Activated T-helper 1 cell treated with anti-CD3 and anti-CD28 coated beads, Interleukin-12 subunit alpha, Interleukin-12 subunit beta, Interleukin-2, Interleukin-4 antibody, amounts not matched to agents 30 ng/mL and 10 ng/mL and 1 ng/mL, durations not matched to agents 14 hours and 24 hours and 36 hours (primary cell): ENCODE measurements around the gene PHACTR3. TPM values are rescaled to one million over a fixed set of nuclear protein-coding genes. Genes with fewer than 3 reads are reported as not detected.

Experiments
- DNase-seq: peaks from one replicate; pipeline ENCODE4 v3.0.0; 2021; ENCODE audit warnings: low spot score
- H3K27ac Mint-ChIP-seq: one replicate; pipeline ENCODE4 v1.8.0; 2021; ENCODE audit warnings: mild to moderate bottlenecking, mixed read lengths
- H3K27me3 Mint-ChIP-seq: one replicate; pipeline ENCODE4 v1.8.0; 2022; ENCODE audit warnings: mild to moderate bottlenecking, moderate library complexity, mixed read lengths; ENCODE audit not compliant: insufficient read depth
- H3K36me3 Mint-ChIP-seq: one replicate; pipeline ENCODE4 v1.8.0; 2021; ENCODE audit warnings: low read depth, mixed read lengths
- H3K4me1 Mint-ChIP-seq: one replicate; pipeline ENCODE4 v1.8.0; 2021; ENCODE audit warnings: low read depth, mixed read lengths
- H3K4me3 Mint-ChIP-seq: one replicate; pipeline ENCODE4 v1.8.0; 2021; ENCODE audit warnings: mild to moderate bottlenecking, moderate library complexity, mixed read lengths
- H3K9me3 Mint-ChIP-seq: one replicate; pipeline ENCODE4 v1.8.0; 2021; ENCODE audit warnings: mixed read lengths
- intact Hi-C: fragments of 100-400 bp; cut with micrococcal nuclease; formaldehyde crosslinking; loops from one replicate; pipeline ENCODE4 v1.15.1; 2024
- total RNA-seq: library from RNA; stranded (reverse); gene quantifications from 2 replicates; pipeline ENCODE4 v1.2.3, GENCODE V29; 2022

The PHACTR3 gene
- total RNA-seq, 1 donor from 2014 or later: not detected

GRCh38 chr20:59809630-59810448 is 205.5 kb downstream of the PHACTR3 start:
- Mint-ChIP-seq H3K4me1 (no peaks in the 10 kb centered on the region), H3K9me3 (no peaks in the 10 kb centered on the region), H3K27me3 (no peaks in the 10 kb centered on the region), H3K4me3 (no peak overlapping the region), H3K36me3 (no peaks in the 10 kb centered on the region), H3K27ac (no peak overlapping the region)
- no peak for DNase-seq
- intact Hi-C loops: no loop called here

GRCh38 chr20:59810449-59811187 is 206.3 kb downstream of the PHACTR3 start:
- Mint-ChIP-seq H3K27me3 (no peaks in the 10 kb centered on the region), H3K4me3 (no peak overlapping the region), H3K36me3 (no peaks in the 10 kb centered on the region), H3K27ac (no peak overlapping the region), H3K9me3 (no peaks in the 10 kb centered on the region), H3K4me1 (no peaks in the 10 kb centered on the region)
- intact Hi-C loops: no loop called here
- no peak for DNase-seq

GRCh38 chr20:59811681-59812171 is 207.4 kb downstream of the PHACTR3 start:
- no peak for DNase-seq
- H3K4me3 Mint-ChIP-seq: no peak overlapping the region
- no peaks in the 10 kb centered on the region for H3K27me3 Mint-ChIP-seq
- H3K4me1 Mint-ChIP-seq: no peaks in the 10 kb centered on the region
- H3K36me3 Mint-ChIP-seq: no peaks in the 10 kb centered on the region
- no peaks in the 10 kb centered on the region for H3K9me3 Mint-ChIP-seq
- intact Hi-C loops: no loop called here
- H3K27ac Mint-ChIP-seq: no peak overlapping the region

GRCh38 chr20:59812286-59813125 is 208.2 kb downstream of the PHACTR3 start:
- intact Hi-C loops: no loop called here
- Mint-ChIP-seq H3K36me3 (no peaks in the 10 kb centered on the region), H3K27ac (no peak overlapping the region), H3K9me3 (no peaks in the 10 kb centered on the region), H3K4me1 (no peaks in the 10 kb centered on the region), H3K4me3 (no peak overlapping the region), H3K27me3 (no peaks in the 10 kb centered on the region)
- no peak for DNase-seq

GRCh38 chr20:59813126-59813947 is 209.0 kb downstream of the PHACTR3 start:
- Mint-ChIP-seq H3K9me3 (no peaks in the 10 kb centered on the region), H3K36me3 (no peaks in the 10 kb centered on the region), H3K4me1 (no peaks in the 10 kb centered on the region), H3K27ac (no peak overlapping the region), H3K4me3 (no peak overlapping the region), H3K27me3 (no peaks in the 10 kb centered on the region)
- no peak for DNase-seq
- intact Hi-C loops: no loop called here

- no peaks in the 10 kb centered on the region for H3K27me3 Mint-ChIP-seq
- no peak overlapping the region for H3K27ac Mint-ChIP-seq
- no peaks in the 10 kb centered on the region for H3K36me3 Mint-ChIP-seq
- no peak for DNase-seq
- H3K4me1 Mint-ChIP-seq: no peaks in the 10 kb centered on the region
- H3K4me3 Mint-ChIP-seq: no peak overlapping the region
- intact Hi-C loops: no loop called here
- H3K9me3 Mint-ChIP-seq: no peaks in the 10 kb centered on the region
Measured at GRCh38 chr20:59813948-59814839, 209.9 kb downstream of the PHACTR3 start.

- Mint-ChIP-seq H3K9me3 (no peaks in the 10 kb centered on the region), H3K4me3 (no peak overlapping the region), H3K4me1 (no peaks in the 10 kb centered on the region), H3K27ac (no peak overlapping the region), H3K27me3 (no peaks in the 10 kb centered on the region), H3K36me3 (no peaks in the 10 kb centered on the region)
- DNase-seq: no peak
- intact Hi-C loops: no loop called here
Measured at GRCh38 chr20:59814840-59815340, 210.6 kb downstream of the PHACTR3 start.

- intact Hi-C loops: no loop called here
- Mint-ChIP-seq H3K27me3 (no peaks in the 10 kb centered on the region), H3K4me3 (no peak overlapping the region), H3K36me3 (no peaks in the 10 kb centered on the region), H3K4me1 (no peaks in the 10 kb centered on the region), H3K9me3 (no peaks in the 10 kb centered on the region), H3K27ac (no peak overlapping the region)
- no peak for DNase-seq
Measured at GRCh38 chr20:59816146-59816738, 211.9 kb downstream of the PHACTR3 start.

- no peaks in the 10 kb centered on the region for H3K9me3 Mint-ChIP-seq
- no peak overlapping the region for H3K4me3 Mint-ChIP-seq
- no peak for DNase-seq
- no peaks in the 10 kb centered on the region for H3K27me3 Mint-ChIP-seq
- intact Hi-C loops: no loop called here
- no peaks in the 10 kb centered on the region for H3K36me3 Mint-ChIP-seq
- no peak overlapping the region for H3K27ac Mint-ChIP-seq
- no peaks in the 10 kb centered on the region for H3K4me1 Mint-ChIP-seq
Measured at GRCh38 chr20:59817406-59817805, 213.1 kb downstream of the PHACTR3 start.

GRCh38 chr20:59817846-59818615 is 213.7 kb downstream of the PHACTR3 start:
- no peaks in the 10 kb centered on the region for H3K27me3 Mint-ChIP-seq
- no peak for DNase-seq
- intact Hi-C loops: no loop called here
- no peaks in the 10 kb centered on the region for H3K4me1 Mint-ChIP-seq
- H3K27ac Mint-ChIP-seq: no peak overlapping the region
- H3K36me3 Mint-ChIP-seq: no peaks in the 10 kb centered on the region
- H3K4me3 Mint-ChIP-seq: no peak overlapping the region
- H3K9me3 Mint-ChIP-seq: no peaks in the 10 kb centered on the region
